GM21515 (cell line): ENCODE results near the gene CYSLTR1.
"Not testable (repeated sequence)": the region's sequence is repeated elsewhere in the genome, so short reads cannot be mapped to it uniquely, and the experiment has no call there.

Experiments used
- ATAC-seq: cut with Tn5 transposase; IDR thresholded peaks from one replicate; pipeline ENCODE4 v1.9.1; 2021; ENCODE audit not compliant: unreplicated experiment

Gene CYSLTR1

DNA sequence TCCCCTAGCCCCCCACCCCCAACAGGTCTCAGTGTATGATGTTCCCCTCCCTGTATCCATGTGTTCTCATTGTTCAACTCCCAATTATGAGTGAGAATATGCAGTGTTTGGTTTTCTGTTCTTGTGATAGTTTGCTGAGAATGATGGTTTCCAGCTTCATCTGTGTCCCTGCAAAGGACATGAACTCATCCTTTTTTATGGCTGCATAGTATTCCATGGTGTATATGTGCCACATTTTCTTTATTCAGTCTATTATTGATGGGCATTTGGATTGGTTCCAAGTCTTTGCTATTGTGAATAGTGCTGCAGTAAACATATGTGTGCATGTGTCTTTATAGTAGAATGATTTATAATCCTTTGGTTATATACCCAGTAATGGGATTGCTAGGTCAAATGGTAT lies 101.4 kb downstream of the CYSLTR1 start:
- ATAC-seq: not testable (repeated sequence)
